Spleen (tissue), 7 donors: ENCODE results near the gene CACNA2D3.

ENCODE experiments used
- CTCF ChIP-seq, 11 experiments: fragments of 200-600 bp in 7 of 11; fragments of 450-650 bp in 4 of 11; sonication (generic) in 4 of 11; IDR thresholded peaks in 8 of 11; conservative IDR thresholded peaks in 3 of 11; 1 replicate in 7 of 11; 2 replicates in 4 of 11; pipeline versions ENCODE4 v1.4.0 to v1.8.0; 2016 to 2021; ENCODE audit warnings: antibody characterized with exemption in 11 of 11, inconsistent platforms in 4 of 11, mild to moderate bottlenecking in 1 of 11
- POLR2A ChIP-seq, 3 donors: fragments of 450-650 bp; IDR thresholded peaks; one replicate each; pipeline ENCODE4 v1.5.1; 2017; ENCODE audit warnings: antibody characterized with exemption in 3 of 3, mild to moderate bottlenecking in 1 of 3
- POLR2AphosphoS5 ChIP-seq, 3 donors: sonication (generic); formaldehyde crosslinking; IDR thresholded peaks; one replicate each; pipeline ENCODE4 v1.5.1; 2017; ENCODE audit warnings: antibody characterized with exemption in 3 of 3
- donor health status: DM: no; HTN: no; CAD: no; lungs with moderate emphysema.
- donor health status: DM: no; HTN: no; CAD: no.
- donor health status: DM: no; HTN: no; CAD: no.

GRCh38 chr3:54777141-54777540 lies 654.8 kb downstream of the CACNA2D3 start:
- TF ChIP-seq CTCF (IDR thresholded peaks at IDR 0.05 in 8 of 11, conservative IDR thresholded peaks at IDR 0.05 in 3 of 11), result no peak
- TF ChIP-seq POLR2AphosphoS5 (IDR thresholded peaks at IDR 0.05), result no peak
- TF ChIP-seq POLR2A (IDR thresholded peaks at IDR 0.05), result no peak
